GM18502 (cell line): ENCODE measurements around the gene EVA1A.

Source experiments
- ATAC-seq: cut with Tn5 transposase; IDR thresholded peaks from one replicate; pipeline ENCODE4 v1.9.1; 2021; ENCODE audit warnings: mild to moderate bottlenecking; ENCODE audit not compliant: unreplicated experiment, poor library complexity

The EVA1A gene

DNA sequence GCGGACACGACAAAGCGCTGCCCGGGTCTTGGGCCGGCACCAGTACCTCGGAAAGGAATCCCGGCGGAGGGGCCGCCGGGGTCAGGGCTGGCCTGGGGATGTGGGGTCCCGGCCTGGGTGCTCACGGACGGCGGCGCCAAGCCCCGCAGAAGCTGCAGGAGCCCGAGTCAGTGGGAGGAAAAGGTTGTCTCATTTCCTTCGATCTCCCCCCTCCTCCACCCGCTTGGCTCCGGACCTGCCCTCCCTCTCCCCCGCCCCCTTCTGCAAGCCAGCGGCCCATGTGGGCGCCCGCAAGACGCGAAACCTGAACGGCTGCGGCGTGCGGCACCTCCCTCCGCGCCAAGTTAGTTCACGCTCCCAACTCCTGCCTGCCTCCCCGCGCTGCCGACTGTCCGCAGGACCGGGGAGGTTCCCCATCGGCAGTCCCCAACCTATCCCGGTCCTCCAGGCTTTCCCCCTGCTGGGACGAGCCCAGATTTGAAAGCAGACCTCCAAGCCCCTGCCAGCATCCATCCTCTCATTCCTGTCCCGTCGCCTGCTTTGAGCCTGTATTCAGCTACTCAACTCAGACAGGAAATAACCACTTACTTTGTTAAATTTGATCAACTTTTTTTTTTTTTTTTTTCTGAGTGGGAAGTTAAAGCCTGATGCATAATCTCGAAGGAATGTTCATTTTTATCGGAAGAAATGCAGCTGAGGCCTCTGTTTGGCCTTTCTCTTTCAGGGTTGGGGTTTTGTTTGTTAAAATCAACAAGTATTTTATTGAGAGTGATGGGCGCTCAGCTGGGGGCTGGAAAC lies at the start of gene EVA1A:
Gene EVA1A, minus strand, starts transcription at position 172 of the 798 bp plus-strand sequence. CDS start 42,799 bp downstream, outside the sequence.
- peak; percentile 42 for ATAC-seq

DNA sequence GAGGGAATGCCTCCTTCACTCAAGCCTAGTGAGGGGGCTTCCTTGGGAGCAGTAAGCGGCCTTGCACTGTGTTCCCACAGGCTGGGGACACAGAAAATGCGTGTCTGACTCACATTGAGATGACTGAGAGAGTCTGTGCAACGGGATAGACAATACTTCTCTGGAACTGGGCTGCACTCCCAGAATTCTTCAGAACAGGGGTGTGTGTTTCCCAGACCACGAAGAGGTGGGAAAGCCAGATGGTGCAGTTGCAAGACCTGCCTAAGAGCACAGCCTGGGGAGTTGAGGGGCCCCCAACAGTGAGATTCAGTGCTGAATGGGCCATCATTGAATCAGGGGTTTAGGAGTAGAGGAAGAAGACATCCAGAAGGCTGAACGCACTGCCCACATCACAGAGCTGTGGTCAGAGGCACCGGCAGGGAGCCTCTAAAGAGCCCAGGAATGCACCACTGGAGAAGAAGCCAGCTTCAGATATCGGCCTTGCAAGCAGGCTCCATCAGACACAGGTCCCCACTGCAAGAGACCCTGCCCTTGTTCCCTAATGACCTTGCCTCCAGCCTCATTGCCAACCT lies 49.3 kb upstream of the EVA1A start:
- no peak for ATAC-seq

DNA sequence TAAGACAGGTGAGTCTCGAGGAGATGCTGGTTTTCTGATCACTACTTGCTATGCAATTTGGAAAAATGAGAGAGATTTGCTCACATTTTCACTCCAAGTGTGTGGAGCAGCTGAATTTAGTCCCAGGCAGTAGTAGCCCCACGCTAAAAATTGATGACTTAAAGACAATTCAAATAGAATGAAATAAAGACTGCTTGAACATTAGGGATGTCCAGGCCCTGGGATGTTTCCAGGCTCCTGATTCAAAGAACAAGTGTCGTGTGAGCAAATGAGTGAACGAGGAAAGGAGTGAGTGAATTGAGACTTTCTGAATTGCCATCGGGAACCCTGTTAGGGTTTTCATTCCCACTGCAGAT lies 48.6 kb upstream of the EVA1A start:
- no peak for ATAC-seq

DNA sequence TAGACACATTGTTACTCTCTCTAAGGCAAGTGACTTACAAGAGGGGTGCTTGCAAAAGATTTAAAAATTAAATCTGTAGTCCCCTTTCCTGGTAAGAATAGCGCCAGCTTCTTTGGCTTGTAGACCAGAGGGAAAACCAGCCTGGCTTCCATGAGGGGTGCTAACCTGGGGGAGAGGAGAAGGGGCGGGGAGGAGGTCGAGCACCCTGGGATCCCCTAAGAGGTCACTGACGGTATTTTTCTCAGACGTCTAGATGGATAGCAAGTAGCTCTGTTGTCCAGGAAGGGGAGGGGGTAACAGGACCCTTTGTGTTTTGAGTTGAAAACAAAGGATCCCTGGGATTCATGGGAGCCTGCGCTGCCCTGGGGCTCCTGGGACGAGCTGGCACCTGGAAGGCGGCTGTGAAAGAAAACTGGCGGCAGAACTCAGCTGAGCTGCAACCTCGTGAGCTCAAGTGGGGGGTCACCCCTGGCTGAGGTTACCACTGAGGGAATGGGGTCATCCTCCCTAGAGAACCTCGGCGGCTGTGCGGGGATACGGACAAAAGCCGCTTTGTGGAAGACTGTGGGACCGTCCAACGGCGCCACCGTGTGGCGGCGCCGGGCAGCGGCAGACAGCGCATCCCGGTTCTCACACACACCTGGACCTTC lies 48.1 kb upstream of the EVA1A start:
- peak; percentile 76 for ATAC-seq

- no peak for ATAC-seq
Measured at GRCh38 chr2:75607988-75608683, 47.4 kb upstream of the EVA1A start.

DNA sequence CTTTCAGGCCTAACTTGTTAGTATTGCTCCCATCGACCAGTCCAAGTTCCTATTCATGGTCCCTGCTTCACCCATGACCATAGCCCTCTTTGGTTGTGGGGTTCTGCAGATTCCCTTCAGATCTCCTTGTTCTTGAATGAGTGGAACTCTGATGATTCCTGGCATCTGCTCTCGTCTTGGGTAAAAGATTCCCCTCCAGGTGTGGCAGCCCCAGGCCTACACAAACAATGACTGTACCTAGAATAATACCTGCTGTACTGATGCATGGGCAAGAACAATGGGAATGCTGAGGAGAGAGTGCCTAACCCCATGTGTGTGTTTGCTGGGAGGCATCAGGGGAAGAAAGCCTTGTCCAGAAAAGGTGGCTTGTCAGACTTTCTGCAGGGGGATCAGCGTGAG lies 46.7 kb upstream of the EVA1A start:
- ATAC-seq, result no peak

DNA sequence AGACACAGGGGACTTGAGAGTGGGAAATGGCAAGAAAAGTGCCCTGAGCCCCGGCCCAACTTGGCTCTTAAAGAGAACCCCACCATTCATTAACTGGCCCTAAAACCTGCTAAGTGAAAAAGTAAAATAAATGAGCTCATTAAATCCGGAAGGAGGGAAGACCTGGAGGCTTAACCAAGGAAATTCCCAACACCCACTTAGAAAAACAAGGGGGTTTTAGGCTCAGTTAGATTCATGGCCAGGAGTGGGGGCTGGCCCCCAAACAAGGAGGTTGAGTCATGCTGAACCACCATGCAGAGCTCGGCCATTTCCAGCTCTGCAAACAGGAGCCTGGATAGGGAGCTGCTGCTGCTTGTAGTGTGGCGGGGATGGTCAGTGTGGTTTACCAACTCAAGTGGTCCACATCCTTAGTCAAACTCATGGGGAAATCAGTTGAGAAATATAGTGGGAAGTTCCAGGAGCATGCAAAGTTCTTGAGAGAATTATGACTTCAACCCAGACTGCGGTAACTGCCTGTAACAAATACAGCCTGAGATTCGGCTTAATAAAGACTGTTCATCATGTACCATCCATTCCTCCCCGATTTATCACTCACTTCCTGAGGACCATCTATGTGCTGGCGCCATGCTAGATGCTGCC lies 46.1 kb upstream of the EVA1A start:
- ATAC-seq, result no peak

GRCh38 chr2:75605770-75606529 lies 45.2 kb upstream of the EVA1A start:
- no peak for ATAC-seq

DNA sequence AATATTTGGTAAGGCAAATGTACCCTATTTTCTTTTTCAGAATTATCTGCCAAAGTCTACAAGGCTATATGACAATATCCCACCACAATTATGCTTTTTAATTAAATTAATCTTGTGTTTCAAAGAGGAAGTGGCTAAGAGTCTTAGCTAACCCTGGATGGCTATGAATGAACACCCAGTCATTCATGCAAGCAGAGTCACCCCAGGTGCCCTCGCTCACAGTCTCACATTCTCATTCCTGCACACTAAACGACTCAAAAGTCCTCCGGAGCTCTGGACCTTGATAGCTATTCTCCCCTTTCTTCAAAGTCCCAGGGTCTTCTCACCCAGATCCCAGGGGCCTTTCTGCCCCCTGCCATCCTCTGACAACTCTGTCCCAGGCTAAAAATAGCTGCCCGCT lies 43.7 kb upstream of the EVA1A start:
- ATAC-seq, result peak; percentile 37

- no peak for ATAC-seq
Measured at GRCh38 chr2:75603477-75603876, 42.7 kb upstream of the EVA1A start.

GRCh38 chr2:75602724-75603342 lies 42.1 kb upstream of the EVA1A start:
- ATAC-seq, result no peak

- ATAC-seq, result no peak
Measured at GRCh38 chr2:75600461-75601011, 39.8 kb upstream of the EVA1A start.

DNA sequence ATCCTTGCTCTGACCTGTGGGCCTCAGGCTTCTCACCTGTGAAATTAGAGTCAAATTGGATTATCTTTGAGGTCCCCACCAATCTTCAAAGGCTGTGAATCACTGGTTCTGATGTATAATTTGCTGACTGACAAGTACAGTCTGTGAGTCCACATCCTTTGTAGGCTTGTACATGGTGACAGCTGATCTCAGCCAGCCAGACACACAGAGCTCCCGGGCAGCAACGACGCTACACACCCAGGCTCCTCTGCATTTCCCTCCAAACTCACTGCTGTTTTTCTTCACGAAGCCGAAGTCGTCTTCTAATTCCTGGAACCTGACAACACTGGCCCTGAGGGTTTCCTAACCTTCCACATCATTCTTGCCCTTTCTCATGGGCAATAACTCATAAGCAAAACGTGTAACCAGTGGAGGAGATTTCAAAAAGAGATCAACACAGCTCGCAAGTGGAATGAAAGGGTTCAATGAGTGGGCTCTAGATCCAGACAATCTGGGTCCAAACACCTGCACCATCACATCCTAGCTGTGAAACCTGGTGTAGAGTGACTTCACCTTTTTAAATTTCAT lies 37.9 kb upstream of the EVA1A start:
- ATAC-seq, result no peak

GRCh38 chr2:75597949-75598348 lies 37.2 kb upstream of the EVA1A start:
- no peak for ATAC-seq

GRCh38 chr2:75596784-75597183 lies 36.0 kb upstream of the EVA1A start:
- no peak for ATAC-seq

DNA sequence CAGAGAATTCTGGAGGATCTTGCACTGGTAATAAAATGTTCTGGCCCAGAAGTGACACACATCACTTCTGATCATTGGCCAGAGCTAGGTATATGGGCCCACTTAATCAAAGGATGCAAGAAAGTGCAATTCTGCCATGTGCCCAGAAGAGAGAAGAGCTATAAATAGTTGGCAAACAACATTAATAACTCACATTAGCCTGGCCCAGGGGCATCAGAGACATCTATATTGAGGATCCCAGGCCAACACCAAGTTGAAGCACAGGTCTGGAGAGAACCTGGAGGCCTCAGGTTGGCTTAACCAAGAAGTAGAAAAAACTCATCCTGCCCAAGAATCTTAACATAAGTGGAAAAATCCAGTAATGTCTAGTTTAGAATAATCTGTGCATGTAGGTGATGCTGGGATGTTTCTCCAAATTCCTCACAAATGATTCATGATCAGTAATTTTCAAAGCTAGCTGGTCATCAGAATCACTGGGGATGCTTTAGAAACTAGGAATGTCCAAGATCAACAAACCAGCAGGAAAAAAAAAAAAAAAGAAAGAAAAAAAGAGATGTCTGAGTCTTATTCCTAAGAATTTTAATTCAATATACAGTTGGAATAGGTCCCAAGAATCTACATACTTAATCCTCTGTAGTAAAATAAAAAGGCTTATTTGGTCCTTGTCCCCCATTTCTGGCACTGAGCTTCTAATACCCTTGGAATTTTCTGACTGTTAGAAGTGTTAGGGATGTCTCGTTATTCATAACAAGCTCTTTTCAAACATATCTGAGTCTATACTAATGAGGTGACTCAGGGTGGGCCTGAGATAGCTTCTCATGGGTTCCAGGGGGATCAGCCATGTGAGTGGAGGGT lies 35.0 kb upstream of the EVA1A start:
- no peak for ATAC-seq

GRCh38 chr2:75594596-75594995 lies 33.9 kb upstream of the EVA1A start:
- no peak for ATAC-seq

GRCh38 chr2:75592888-75593287 lies 32.1 kb upstream of the EVA1A start:
- no peak for ATAC-seq
